Measurements from ENCODE around the gene AOC2.

DNA sequence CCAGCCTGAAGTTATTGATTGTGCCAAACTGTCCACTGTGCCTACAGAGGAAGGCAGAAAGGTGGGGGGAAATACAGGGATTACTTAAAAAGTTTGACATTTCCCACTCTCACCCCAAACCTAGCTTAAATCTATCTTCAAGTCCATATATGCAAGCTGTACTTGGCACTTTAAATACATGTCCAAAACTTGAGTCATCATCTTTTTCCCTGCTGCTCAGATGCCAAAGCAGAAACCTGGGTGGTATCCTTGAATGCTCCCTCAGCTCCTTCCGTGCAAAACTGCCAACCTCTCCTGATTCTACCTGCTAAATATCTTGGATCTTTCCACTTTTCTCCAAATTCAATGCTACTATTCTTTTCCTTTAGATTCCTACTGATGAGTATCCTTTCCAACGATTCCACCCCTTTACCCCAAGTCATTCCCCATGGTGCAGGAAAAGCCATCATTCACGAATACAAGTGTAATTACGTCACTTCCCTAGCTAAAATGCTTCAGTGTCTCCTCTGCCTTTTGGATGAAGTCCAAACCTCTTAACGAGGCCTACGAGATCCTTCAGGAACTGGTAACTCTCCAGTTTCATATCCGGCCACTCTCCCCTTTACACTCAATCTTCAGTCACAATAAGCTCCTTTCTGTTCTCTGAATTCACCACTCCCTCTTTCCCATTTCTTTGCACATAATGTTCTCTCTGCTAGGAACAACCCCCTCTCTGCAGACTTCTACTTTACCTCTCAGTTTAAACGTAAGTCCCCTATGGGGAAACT, 29.6 kb upstream of the AOC2 start:
- TF ChIP-seq, protein P1, sequence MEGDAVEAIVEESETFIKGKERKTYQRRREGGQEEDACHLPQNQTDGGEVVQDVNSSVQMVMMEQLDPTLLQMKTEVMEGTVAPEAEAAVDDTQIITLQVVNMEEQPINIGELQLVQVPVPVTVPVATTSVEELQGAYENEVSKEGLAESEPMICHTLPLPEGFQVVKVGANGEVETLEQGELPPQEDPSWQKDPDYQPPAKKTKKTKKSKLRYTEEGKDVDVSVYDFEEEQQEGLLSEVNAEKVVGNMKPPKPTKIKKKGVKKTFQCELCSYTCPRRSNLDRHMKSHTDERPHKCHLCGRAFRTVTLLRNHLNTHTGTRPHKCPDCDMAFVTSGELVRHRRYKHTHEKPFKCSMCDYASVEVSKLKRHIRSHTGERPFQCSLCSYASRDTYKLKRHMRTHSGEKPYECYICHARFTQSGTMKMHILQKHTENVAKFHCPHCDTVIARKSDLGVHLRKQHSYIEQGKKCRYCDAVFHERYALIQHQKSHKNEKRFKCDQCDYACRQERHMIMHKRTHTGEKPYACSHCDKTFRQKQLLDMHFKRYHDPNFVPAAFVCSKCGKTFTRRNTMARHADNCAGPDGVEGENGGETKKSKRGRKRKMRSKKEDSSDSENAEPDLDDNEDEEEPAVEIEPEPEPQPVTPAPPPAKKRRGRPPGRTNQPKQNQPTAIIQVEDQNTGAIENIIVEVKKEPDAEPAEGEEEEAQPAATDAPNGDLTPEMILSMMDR (IDR thresholded peaks at IDR 0.05), result no peak
- TF ChIP-seq EP300 (IDR thresholded peaks at IDR 0.05), result no peak
